PC-9 (cell line): ENCODE data around the gene SAT1.

Source experiments
- EZH2 ChIP-seq: fragments of 200-600 bp; sonication (generic); IDR thresholded peaks from 2 replicates; pipeline ENCODE4 v1.8.0; 2017; ENCODE audit warnings: antibody characterized with exemption, low read depth
- TF ChIP-seq, protein P1 (sequence below): fragments of 200-600 bp; sonication (generic); conservative IDR thresholded peaks from 2 replicates; pipeline ENCODE4 v1.6.1; 2017; ENCODE audit warnings: mixed run types, antibody characterized with exemption, mild to moderate bottlenecking, moderate library complexity

DNA sequence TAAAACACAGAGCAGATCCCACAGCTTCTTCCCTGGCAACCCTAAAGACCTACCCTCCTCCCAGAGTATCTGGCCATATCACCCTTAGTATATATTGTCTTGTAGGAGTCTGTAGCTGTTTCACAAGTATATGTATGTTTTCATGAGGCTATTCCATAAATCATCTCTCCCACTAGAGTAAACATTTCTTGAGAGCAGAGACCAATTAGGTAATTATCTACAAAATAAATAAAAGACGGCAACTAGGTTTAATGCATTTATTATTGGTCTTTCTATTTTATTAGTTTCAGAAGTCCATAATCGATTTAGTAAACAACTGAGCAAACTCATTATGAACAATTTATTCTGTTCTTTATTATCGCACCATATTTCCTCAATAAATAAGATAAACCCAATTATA lies 46.9 kb upstream of the SAT1 start:
- TF ChIP-seq, protein P1, sequence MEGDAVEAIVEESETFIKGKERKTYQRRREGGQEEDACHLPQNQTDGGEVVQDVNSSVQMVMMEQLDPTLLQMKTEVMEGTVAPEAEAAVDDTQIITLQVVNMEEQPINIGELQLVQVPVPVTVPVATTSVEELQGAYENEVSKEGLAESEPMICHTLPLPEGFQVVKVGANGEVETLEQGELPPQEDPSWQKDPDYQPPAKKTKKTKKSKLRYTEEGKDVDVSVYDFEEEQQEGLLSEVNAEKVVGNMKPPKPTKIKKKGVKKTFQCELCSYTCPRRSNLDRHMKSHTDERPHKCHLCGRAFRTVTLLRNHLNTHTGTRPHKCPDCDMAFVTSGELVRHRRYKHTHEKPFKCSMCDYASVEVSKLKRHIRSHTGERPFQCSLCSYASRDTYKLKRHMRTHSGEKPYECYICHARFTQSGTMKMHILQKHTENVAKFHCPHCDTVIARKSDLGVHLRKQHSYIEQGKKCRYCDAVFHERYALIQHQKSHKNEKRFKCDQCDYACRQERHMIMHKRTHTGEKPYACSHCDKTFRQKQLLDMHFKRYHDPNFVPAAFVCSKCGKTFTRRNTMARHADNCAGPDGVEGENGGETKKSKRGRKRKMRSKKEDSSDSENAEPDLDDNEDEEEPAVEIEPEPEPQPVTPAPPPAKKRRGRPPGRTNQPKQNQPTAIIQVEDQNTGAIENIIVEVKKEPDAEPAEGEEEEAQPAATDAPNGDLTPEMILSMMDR: no peak
- no peak for TF ChIP-seq EZH2
